NCI-H2029 (cell line): Measurements from ENCODE around the gene HOXD4.
A peak's percentile ranks its signal among the peaks of the same experiment; 100 is the strongest.

Source experiments
- DNase-seq: peaks from one replicate; lab custom pipeline; 2025; lab: John Stamatoyannopoulos, UW

The HOXD4 gene

GRCh38 chr2:176170602-176171305 lies 19.4 kb downstream of the HOXD4 start:
- DNase-seq: no peak

- no peak for DNase-seq
Observed at GRCh38 chr2:176171351-176172006, 20.1 kb downstream of the HOXD4 start.

DNA sequence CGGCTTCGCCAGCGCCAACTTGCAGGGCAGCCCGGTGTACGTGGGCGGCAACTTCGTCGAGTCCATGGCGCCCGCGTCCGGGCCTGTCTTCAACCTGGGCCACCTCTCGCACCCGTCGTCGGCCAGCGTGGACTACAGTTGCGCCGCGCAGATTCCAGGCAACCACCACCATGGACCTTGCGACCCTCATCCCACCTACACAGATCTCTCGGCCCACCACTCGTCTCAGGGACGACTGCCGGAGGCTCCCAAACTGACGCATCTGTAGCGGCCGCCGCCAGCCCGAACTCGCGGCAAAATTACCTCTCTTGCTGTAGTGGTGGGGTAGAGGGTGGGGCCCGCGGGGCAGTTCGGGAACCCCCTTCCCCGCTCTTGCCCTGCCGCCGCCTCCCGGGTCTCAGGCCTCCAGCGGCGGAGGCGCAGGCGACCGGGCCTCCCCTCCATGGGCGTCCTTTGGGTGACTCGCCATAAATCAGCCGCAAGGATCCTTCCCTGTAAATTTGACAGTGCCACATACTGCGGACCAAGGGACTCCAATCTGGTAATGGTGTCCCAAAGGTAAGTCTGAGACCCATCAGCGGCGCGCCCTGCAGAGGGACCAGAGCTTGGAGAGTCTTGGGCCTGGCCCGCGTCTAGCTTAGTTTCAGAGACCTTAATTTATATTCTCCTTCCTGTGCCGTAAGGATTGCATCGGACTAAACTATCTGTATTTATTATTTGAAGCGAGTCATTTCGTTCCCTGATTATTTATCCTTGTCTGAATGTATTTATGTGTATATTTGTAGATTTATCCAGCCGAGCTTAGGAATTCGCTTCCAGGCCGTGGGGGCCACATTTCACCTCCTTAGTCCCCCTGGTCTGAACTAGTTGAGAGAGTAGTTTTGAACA lies 20.9 kb downstream of the HOXD4 start:
- no peak for DNase-seq

DNA sequence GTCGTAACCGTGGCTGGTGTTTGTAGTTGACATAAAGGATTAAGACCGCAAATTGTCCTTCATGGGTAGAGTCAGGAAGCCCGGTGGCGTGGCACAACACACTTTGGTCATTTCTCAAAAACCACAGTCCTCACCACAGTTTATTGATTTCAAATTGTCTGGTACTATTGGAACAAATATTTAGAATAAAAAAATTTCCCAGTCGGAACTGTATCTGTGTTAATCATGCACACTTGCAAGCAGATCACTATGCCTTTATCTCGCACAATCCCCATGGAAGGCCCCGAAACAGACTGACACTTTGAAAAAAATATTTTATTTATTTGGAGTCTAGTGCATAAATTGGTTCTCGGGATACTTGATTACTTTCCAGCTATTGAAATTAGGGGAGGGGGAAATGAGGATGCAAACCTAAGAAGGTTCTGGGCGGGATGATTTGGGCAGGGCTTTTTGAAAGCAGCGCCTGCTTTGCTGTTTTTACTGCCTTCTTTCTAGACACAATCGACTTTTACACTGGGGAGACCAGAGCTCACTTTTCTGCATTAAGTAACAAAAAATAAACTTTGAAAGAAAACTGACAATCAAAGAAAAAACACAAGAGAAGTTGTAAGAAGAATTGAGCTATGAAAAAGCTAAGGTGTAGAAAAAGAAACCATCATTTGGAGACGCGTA lies 21.7 kb downstream of the HOXD4 start:
- no peak for DNase-seq

DNA sequence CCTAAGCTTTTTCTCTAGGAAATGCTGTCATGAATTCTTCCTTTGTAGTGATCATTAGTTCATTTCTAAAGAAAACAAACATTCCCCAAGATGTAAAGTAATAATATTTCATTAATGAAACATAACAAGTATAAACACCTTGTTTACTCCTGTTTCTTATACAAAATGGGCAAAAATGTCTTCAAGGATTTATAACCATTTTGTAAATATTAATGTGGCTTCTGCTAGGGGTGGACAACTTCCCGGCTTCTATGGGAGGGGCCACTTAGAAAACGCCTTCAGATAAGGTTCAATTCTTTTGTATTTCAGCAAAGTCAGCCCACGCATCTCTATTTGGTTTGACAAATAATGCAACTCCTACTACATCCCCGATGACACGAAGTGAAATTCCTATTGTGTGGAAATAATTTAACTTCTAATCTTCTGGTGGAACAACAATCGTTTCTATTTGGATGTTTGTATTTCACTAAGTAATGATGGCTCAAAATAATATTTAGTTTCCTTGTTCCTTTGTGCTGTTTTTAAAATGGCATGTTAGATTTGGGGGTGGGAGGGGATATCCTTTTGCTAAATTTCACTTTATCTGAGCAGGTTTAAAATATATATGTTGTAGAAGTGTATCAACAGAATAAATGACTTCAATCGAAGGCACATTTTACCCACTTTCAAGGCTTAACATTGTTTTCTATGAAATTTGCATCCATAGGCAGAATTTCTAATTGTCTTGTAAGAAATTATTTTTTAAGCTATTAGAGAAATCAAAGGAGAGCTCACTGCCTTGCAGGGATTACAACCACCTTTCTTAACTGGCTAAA lies 22.4 kb downstream of the HOXD4 start:
- no peak for DNase-seq

GRCh38 chr2:176174382-176174823 lies 23.1 kb downstream of the HOXD4 start:
- DNase-seq: no peak

DNA sequence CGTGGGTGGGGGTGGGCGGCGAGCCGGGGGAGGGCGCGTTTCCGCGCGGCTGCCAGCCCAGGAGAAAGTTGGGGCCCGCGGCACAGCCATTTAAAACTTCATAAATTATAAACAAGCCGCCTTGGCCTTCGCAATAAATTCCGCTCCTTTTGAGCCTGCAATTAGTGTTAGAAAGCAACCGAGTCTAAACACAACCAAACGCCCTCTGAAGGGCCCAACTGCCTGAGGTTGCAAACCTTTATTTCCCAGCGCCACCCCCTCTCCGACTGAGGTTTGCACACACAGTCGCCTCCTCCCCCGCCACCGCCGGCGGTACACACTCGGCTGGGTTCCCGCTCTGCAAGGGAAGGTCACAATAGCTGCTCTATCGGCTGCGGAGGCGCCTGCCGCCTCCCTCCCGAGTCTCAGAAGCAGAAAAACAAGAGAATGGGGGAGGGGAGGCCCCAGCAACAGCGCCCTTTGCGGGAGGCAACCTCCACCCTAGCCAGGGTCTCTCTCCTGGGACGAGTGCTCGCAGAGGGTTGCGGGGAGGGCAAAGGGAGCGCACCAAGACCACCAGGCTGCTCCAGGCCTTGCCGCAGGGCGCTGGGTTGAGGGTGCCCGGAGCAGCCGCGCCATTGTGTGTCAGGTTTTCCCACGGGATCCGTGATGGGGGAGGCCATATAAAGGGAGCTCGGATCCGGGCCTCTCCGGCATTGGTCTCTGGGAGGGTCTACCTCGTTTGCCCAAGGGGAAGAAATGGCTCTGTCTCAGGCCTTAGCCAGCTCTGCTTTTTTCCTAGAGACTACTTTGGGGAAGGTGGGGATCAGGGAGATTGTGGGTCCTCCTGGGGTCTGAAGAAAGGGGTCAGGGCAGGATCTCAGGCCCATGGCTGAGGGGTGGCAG lies 23.7 kb downstream of the HOXD4 start:
- DNase-seq: no peak

- no peak for DNase-seq
Observed at GRCh38 chr2:176175709-176176607, 24.6 kb downstream of the HOXD4 start.

DNA sequence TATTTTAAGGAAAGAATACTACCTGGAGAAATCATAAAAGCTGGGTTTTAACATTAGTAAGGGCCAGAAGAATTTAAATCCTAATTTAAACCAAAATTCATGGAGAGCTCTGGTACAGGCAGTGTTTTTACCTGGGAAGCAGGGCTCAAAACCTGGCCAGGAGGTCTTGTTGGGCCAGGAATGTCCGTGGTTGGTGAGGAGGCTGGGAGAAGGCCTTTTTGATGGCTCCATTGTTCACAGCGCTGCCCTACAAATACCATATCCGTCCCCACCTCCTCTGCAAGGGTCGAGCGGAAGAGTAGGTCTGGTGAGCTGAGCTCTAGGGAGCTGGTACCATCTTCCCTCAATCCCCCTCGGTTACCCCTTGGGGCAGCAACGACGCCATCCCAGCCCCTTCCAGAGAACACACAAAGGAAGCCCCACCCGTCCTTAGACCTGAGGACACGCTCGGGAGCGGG lies 26.3 kb downstream of the HOXD4 start:
- no peak for DNase-seq

DNA sequence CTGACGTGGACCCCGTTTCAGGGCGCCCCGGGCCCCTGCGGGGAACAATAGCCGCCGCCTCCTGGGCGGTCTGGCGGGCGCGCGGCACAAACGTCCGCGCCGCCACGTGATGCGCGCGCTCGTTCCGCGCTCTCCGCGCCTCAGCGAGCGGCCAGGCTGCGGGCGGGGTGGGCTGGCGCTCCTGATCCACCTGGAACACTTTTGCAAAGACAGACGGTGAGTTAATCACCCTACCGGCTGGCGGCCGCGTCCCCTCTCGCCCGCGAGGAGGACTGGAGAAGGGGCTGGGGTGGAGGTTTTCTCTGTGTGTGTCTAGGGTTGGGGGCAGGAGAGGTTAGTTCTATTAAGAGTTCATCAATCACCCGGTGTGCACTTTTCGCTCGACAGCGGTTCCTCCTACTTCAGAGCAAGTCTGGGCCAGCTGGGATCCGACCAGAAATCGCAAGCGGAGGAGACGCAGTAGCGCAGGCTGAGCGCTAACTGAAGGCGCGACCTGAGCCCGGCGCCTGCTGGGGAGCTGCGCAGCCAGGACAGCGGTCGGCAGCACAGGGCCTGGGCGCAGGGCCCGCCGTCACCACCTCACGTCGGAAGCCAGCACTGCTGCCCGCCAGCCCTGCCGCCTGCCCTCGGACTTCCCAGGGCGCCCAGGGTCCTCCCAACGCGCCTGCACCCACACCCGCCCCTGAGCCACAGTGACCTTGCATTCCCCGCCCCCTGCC lies 26.8 kb downstream of the HOXD4 start:
- DNase-seq: peak; percentile 66

DNA sequence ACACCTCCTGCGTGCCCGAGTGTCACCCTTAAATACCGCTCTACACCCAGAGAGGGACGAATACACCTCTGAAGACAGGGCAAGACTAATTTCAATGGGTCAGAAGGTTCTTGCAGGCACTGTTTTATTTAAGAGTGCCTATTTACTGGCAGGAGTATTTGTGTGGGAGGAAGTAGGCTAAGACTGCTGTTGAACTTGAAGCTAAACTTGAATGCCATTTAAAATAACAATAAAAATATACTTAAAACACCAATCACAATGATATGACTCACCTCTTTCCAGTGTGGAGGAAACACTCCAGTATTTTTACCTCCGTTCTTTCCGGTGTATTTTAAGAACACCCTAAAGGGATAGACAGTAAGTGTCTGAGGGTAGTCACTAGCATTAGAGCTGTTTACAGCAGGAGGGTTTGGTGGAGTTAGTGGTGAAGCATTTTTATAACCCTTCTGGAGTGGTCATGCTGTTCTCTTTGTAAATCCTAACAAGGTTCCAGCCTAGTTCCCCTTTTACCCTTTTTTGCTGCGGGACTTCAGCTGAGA lies 27.5 kb downstream of the HOXD4 start:
- DNase-seq: peak; percentile 30

DNA sequence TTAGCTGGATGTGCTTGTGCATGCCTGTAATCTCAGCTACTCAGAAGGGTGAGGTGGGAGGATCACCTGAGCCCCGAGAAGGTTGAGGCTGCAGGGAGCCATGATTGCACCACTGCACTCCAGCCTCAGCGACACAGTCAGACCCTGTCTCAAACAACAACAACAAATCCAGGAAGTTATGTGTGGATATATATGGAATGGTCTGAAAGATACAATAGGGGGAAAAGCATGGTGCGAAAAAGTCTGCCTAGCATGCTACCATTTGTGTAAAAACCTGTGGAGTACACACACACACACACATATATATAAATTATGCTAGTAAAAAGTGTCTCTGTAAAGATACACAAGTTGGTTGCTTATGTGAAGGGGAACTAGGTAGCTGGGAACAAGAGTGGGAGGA lies 30.2 kb downstream of the HOXD4 start:
- DNase-seq: no peak

DNA sequence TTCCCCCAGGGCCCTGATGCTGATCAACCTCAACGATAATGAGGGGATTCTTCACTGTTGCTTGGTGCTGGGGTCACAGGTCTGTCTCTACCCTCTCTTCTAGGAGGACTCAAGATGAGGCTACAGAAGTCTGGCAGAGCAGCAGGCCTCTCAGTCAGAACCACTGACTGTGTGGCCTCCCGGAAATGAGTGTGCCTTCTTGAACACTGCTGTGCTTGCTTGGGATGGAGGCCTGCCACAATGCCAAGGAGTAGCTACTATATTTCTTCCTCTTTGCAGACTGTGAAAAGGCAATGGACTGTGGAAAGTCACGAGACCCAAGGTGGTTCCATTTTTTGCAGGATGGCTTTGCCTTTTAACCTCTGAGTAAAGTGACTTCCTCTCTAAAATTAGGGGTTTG lies 31.3 kb downstream of the HOXD4 start:
- DNase-seq: no peak

GRCh38 chr2:176184749-176185148 lies 33.4 kb downstream of the HOXD4 start:
- DNase-seq: no peak

DNA sequence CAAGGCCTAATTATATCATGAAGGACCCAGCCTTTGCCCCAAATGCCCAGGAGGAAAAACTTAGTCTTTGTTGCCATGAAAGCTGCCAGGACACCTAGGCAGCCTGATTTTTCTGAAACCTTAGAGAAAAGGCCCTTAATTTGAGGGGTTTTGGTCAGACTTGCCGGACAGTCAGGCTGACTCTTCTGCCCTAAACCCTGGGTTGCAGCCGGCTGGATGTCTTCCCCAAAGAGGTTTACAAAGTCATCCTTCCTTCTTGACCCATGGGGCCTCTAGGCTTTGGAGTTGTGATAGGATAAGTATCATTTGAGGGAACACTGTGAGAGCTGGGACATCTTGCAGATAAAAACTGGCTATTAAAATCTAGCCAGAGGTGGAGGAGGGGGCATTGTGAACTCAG lies 34.7 kb downstream of the HOXD4 start:
- DNase-seq: no peak

DNA sequence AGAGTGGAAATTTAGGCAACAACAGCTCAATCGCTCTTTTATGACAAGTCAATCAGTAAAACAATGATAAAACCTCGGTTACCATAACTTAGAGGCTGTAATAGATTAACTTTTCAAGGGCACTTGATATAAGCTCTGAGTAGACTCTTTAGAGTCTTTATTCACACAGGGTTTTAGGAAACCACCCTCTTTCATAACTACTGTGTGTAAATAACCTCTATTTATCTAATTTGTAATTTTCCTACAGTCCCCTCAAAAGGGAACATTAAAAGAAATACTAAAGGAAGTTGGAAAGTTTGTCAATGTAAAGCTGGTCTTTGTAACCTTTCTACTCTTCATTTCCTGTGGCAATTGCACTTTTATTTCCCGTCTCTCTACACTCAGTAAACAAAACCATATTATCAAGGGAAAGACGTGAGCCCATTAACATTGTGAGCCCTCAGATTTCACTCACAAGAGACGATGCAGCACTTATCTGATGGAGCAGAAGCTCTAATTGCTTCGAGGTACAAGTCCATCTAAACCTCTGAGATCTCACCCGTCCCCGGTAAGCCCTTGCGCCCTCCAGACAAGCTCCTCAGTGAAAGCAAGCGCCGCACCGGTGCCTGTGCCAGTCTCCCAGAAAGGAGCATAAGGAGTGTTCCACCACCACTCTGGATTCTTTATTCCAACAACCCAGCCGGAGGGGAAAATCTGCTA lies 36.0 kb downstream of the HOXD4 start:
- no peak for DNase-seq

- peak; percentile 71 for DNase-seq
Observed at GRCh38 chr2:176187899-176188773, 36.8 kb downstream of the HOXD4 start, which contains the start of gene HOXD1. Gene HOXD1, plus strand, starts transcription at chr2:176188668. Its CDS starts 134 bp downstream, at chr2:176188802.
